Omental fat pad (tissue), 4 donors: ENCODE results near the gene SDC3. TPM values are rescaled to one million over a fixed set of nuclear protein-coding genes. Genes with fewer than 3 reads are reported as not detected.
A peak's percentile ranks its signal among the peaks of the same experiment; 100 is the strongest.

Experiments used
- ATAC-seq: fragments of 150-250 bp; one replicate; pipeline ENCODE4 v1.9.1; 2016; ENCODE audit warnings: mild to moderate bottlenecking, moderate library complexity; ENCODE audit not compliant: low FRiP score
- DNase-seq: peaks from one replicate; pipeline ENCODE4 v3.0.0-alpha.2; 2019; ENCODE audit warnings: low spot score
- total RNA-seq, 4 donors: library from RNA; depleted of rRNA; stranded (reverse); fragments of >200 nt; gene quantifications; one replicate each; pipeline ENCODE4 v1.1.0, GENCODE V29; 2016
- TF ChIP-seq, protein P1 (sequence below), 3 donors: fragments of 450-650 bp; IDR thresholded peaks; one replicate each; pipeline ENCODE4 v1.5.1; 2016 to 2017; ENCODE audit warnings: antibody characterized with exemption in 3 of 3, mild to moderate bottlenecking in 3 of 3, moderate library complexity in 2 of 3

SDC3 gene
- total RNA-seq, 4 donors from 2014 or later = 27.3 to 38.1 (median 30.8) TPM

DNA sequence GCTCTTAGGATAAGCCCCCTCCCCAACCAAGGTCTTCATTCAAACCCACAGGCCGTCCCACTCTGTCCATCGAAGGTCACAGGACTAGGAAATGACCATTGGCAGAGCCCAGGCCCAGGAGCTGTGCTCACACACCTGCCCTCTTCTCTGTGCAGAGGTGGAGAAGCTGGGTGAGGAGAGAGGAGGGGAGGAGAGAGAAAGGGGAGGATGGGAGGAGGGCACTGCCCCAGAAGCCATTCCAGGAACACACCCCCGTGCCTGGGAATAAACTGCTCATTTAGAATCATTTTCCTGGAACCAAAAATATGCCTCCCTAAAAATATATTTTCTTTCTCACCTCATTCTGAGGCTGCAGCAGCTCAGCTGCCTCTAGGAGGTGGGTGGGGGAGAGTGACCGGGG is 6.4 kb upstream of the SDC3 start:
- ATAC-seq (peak; percentile 42), DNase-seq (no peak)
- TF ChIP-seq, protein P1, sequence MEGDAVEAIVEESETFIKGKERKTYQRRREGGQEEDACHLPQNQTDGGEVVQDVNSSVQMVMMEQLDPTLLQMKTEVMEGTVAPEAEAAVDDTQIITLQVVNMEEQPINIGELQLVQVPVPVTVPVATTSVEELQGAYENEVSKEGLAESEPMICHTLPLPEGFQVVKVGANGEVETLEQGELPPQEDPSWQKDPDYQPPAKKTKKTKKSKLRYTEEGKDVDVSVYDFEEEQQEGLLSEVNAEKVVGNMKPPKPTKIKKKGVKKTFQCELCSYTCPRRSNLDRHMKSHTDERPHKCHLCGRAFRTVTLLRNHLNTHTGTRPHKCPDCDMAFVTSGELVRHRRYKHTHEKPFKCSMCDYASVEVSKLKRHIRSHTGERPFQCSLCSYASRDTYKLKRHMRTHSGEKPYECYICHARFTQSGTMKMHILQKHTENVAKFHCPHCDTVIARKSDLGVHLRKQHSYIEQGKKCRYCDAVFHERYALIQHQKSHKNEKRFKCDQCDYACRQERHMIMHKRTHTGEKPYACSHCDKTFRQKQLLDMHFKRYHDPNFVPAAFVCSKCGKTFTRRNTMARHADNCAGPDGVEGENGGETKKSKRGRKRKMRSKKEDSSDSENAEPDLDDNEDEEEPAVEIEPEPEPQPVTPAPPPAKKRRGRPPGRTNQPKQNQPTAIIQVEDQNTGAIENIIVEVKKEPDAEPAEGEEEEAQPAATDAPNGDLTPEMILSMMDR (IDR thresholded peaks at IDR 0.05) = no peak

DNA sequence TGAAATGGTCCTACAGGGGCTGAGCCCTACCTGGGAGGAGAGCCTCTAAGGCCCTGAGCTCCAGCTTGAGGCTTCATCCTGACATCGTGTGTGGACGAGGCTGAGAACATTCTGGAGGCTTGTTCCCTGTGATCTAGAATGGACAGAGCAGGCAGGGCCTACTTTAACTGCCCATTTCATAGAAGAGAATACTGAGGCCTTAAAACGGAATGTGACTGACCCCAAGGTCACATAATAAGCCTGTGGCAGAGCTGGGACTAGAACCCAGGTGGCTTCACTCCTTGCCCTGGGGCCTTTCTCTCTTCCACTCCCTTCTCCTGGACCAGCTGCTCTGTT is 6.0 kb upstream of the SDC3 start:
- no peak for ATAC-seq
- TF ChIP-seq, protein P1 (IDR thresholded peaks at IDR 0.05) = no peak
- no peak for DNase-seq

DNA sequence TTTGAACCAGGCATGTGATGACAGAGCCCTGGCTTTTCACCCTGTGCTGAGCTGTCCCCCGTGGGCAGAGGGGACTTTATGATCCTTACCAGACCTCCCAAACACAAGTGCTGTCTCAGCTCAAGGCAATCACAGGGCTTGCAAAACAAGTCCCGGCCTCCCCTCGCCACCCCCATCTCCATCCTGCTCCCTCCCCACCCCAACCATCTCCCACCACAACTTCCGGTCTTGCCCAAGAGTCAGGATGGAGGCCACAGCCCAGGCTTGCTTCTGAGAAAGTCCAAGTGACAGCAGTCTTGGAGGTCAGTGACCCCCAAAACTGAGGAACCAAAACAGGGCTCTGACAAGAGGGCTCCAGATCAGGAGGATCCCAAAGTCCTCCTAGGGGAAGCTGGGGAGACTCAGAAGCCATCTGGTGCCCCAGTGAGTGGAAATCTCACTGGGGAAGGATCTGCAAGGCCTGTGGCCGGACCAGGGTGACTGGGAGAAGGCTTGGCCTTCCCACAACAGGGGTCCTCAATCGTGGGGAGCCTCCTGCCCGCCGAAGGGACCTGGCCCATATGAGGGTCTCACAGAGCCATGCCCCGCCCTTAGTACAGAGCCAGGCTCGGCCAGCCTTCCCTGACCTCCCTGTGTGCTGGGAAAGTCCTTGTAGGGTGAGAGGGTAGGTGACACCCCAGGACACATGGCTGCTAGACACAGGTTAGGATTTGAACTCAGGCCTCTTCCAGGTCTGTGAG is 4.5 kb upstream of the SDC3 start:
- TF ChIP-seq, protein P1 (IDR thresholded peaks at IDR 0.05) = no peak
- ATAC-seq (no peak), DNase-seq (no peak)

DNA sequence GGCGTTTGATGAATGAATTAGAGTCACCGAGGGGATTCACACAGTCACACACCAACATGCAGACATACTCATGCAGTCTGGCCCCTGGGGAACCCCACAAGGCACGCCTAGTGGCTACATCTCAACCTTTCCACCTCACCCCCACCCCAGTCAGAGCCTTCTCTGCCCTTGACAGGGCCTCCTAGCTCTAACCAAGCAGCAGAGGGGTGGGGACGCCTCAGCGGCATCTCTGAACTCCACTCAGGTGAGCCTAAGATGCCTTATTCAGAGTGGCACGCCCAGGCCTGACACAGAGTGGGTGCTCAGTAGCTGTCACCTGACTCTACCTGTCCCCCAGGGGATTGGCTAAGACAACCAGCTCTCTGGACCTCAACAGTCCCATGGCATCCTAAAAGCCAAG is 3.7 kb upstream of the SDC3 start:
- ATAC-seq = no peak
- no peak for DNase-seq

DNA sequence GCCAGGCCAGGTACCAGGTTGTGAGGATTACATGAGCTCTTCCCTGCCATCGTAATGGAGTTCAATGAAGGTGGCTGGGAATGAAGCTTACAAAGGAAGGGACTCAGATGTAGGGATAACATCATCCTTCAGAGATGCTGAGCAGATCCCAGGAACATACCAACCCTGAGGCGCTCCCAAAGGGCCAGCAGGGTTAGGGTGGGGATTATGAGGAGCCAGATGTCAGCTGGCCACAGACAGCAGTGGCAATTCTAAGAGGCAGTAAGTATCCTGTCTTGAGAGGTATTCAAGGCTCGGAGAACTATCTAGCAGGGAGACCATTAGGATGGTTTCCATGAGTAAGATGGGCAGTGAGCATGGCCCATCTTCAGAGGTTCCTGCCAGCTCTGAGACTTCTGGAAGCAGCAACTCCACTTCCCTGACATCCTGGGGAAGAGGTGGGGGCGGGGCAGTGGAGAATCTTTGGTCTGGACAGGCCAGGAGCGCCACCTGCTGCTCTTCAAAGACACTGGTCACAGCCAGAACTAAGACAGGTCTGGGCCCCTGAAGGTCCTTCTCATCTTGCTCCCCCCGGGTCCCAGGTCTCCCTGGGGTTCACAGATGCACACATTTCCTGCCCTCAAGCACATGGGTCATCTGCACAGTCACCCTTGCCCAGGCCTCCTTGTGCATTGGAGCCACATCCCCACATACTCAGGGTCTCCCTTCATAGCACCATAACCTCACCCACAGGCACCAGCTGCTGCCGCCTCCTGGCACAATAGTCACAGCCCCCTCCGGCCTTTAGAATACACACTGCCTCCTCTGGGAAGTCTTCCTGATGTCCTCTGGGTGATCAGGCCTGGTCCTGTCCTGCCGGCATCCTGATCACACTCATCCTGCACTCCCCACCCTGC is 2.7 kb upstream of the SDC3 start:
- peak; percentile 93 for DNase-seq
- ATAC-seq = peak; percentile 73
- TF ChIP-seq, protein P1 (IDR thresholded peaks at IDR 0.05) = peak in 1 of 3 donors; percentile 71

More for the DNA sequence above, 3.7 kb upstream of the SDC3 start:
- TF ChIP-seq, protein P1 (IDR thresholded peaks at IDR 0.05) = no peak

DNA sequence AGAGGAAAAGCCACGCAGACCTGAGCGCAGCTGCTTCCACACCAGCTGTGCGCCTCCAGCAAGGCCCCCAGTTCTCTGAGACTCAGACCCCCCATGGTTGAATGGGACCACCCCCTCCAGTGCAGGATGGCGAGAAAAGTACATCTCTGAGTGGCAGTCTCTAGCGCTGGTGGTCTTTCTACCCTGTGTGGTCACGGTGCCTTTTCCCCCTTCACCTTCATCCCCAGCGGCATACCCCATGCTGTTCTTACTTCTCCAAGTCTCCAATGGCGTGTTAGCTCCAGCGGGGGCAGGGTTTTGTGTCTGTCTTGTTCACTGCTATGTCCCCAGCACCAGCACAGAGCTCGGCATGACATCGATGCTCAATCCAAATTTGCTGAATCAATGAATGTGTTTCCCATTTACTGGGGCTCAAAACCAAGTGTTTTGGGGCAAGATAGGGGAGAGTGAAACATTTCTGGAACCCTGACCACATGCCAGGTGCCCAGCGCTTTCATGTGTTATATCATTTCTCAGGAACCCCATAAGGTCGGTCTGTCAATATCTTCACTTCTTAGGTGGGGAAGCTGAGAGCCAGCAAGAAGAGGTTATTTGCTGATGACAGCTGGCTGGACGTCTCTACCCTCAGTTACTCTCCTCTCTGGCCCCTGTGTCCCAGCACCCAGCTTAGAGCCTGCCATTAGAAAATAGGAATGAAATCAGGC is 959 bp upstream of the SDC3 start:
- no peak for DNase-seq
- ATAC-seq = peak; percentile 0
- TF ChIP-seq, protein P1 (IDR thresholded peaks at IDR 0.05) = no peak
